Measurements from ENCODE around the gene UBE3A.

UBE3A gene

GRCh38 chr15:25329696-25330095, 109.1 kb downstream of the UBE3A start:
- TF ChIP-seq, protein P1, sequence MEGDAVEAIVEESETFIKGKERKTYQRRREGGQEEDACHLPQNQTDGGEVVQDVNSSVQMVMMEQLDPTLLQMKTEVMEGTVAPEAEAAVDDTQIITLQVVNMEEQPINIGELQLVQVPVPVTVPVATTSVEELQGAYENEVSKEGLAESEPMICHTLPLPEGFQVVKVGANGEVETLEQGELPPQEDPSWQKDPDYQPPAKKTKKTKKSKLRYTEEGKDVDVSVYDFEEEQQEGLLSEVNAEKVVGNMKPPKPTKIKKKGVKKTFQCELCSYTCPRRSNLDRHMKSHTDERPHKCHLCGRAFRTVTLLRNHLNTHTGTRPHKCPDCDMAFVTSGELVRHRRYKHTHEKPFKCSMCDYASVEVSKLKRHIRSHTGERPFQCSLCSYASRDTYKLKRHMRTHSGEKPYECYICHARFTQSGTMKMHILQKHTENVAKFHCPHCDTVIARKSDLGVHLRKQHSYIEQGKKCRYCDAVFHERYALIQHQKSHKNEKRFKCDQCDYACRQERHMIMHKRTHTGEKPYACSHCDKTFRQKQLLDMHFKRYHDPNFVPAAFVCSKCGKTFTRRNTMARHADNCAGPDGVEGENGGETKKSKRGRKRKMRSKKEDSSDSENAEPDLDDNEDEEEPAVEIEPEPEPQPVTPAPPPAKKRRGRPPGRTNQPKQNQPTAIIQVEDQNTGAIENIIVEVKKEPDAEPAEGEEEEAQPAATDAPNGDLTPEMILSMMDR (IDR thresholded peaks at IDR 0.05), result no peak

GRCh38 chr15:25327686-25328085, 111.1 kb downstream of the UBE3A start:
- TF ChIP-seq, protein P1 (IDR thresholded peaks at IDR 0.05), result no peak

GRCh38 chr15:25325187-25325586, 113.6 kb downstream of the UBE3A start:
- TF ChIP-seq, protein P1 (IDR thresholded peaks at IDR 0.05), result no peak

DNA sequence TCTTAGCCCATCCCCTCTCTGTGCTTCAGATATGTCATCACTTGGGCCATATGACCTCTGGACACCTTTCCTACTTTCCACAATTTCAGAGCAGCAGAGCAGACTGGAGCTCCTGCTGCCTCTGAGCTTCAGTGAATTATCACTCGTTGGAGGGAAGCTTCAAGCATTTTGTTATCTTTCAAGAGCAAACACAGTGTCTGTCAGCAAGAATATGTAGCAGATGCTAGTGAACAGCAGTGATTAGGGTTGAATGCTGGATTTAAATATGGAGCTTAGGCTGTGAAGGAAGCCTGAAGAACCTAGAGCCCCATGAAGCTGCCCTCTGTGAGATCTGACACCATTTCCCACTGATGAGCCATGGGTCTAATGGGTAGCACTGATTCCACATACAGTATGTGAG, 115.4 kb downstream of the UBE3A start:
- TF ChIP-seq, protein P1 (IDR thresholded peaks at IDR 0.05), result no peak

- TF ChIP-seq, protein P1 (IDR thresholded peaks at IDR 0.05), result no peak
Observed at GRCh38 chr15:25287823-25288222, 151.0 kb downstream of the UBE3A start.
